DOHH2 (cell line): ENCODE results near the gene LAMA2.

Experiments used
- H3F3A ChIP-seq: fragments of 200-600 bp; sonication (generic), shearing (Covaris generic); 2 replicates; pipeline ENCODE4 v1.6.0; 2016; ENCODE audit warnings: antibody characterized with exemption, mild to moderate bottlenecking; ENCODE audit not compliant: control insufficient read depth, insufficient read depth
- H3K27ac ChIP-seq: fragments of 200-600 bp; sonication (generic); 2 replicates; pipeline ENCODE4 v1.5.1; 2014; ENCODE audit warnings: low read depth, mild to moderate bottlenecking, low read length, moderate library complexity
- H3K27me3 ChIP-seq: fragments of 200-600 bp; sonication (generic); 2 replicates; pipeline ENCODE4 v1.6.1; 2014; ENCODE audit warnings: mild to moderate bottlenecking, low read length, mixed read lengths; ENCODE audit not compliant: control insufficient read depth
- H3K36me3 ChIP-seq: fragments of 200-600 bp; sonication (generic); 2 replicates; pipeline ENCODE4 v1.6.1; 2014; ENCODE audit warnings: mild to moderate bottlenecking, low read length, moderate library complexity, mixed read lengths; ENCODE audit not compliant: control insufficient read depth
- H3K4me1 ChIP-seq: fragments of 200-600 bp; sonication (generic); 2 replicates; pipeline ENCODE4 v1.6.1; 2014; ENCODE audit warnings: mild to moderate bottlenecking, low read length, mixed read lengths; ENCODE audit not compliant: control insufficient read depth
- H3K4me2 ChIP-seq: fragments of 200-600 bp; sonication (generic); 2 replicates; pipeline ENCODE4 v1.6.0; 2014; ENCODE audit warnings: mild to moderate bottlenecking, low read length, moderate library complexity
- H3K4me3 ChIP-seq: fragments of 200-600 bp; sonication (generic); 2 replicates; pipeline ENCODE4 v1.5.1; 2014; ENCODE audit warnings: mild to moderate bottlenecking, low read length, mixed read lengths
- H3K79me2 ChIP-seq: fragments of 200-600 bp; sonication (generic); 2 replicates; pipeline ENCODE4 v1.6.1; 2014; ENCODE audit warnings: mild to moderate bottlenecking, low read length, mixed read lengths; ENCODE audit not compliant: control insufficient read depth
- H3K9me2 ChIP-seq: fragments of 200-600 bp; sonication (generic); replicated peaks from 2 replicates; pipeline ENCODE4 v1.6.1; 2014; ENCODE audit warnings: mild to moderate bottlenecking, low read length, mixed read lengths; ENCODE audit not compliant: control insufficient read depth
- H3K9me3 ChIP-seq: fragments of 200-600 bp; sonication (generic); 2 replicates; pipeline ENCODE4 v1.6.1; 2014; ENCODE audit warnings: antibody characterized with exemption, low read length, mixed read lengths; ENCODE audit not compliant: control insufficient read depth, insufficient read depth
- H4K20me1 ChIP-seq: fragments of 200-600 bp; sonication (generic); 2 replicates; pipeline ENCODE4 v1.6.0; 2014; ENCODE audit warnings: low read depth, mild to moderate bottlenecking, antibody characterized with exemption, low read length, moderate library complexity; ENCODE audit not compliant: control insufficient read depth, insufficient read depth
- CTCF ChIP-seq: fragments of 200-600 bp; sonication (generic); IDR thresholded peaks from one replicate; pipeline ENCODE4 v1.5.1; 2014; ENCODE audit warnings: antibody characterized with exemption, mild to moderate bottlenecking, low read depth, low read length; ENCODE audit not compliant: poor library complexity, severe bottlenecking
- EZH2phosphoT487 ChIP-seq: fragments of 200-600 bp; sonication (generic); IDR thresholded peaks from 2 replicates; pipeline ENCODE4 v1.6.1; 2017; ENCODE audit warnings: borderline replicate concordance, mild to moderate bottlenecking, antibody characterized with exemption, low read length, moderate library complexity, mixed read lengths

Gene LAMA2

GRCh38 chr6:129307845-129308244 is 424.9 kb downstream of the LAMA2 start:
- H3F3A ChIP-seq: no peaks in the 10 kb centered on the region
- H3K4me3 ChIP-seq: no peak overlapping the region
- no peaks in the 10 kb centered on the region for H3K4me1 ChIP-seq
- TF ChIP-seq EZH2phosphoT487: no peak
- TF ChIP-seq CTCF: no peak
- no peak overlapping the region for H3K4me2 ChIP-seq
- no peaks in the 10 kb centered on the region for H3K79me2 ChIP-seq
- no peak overlapping the region for H3K27ac ChIP-seq
- H3K9me2 ChIP-seq: no peaks in the 10 kb centered on the region
- H3K36me3 ChIP-seq: no peaks in the 10 kb centered on the region
- no peaks in the 10 kb centered on the region for H3K27me3 ChIP-seq
- no peaks in the 10 kb centered on the region for H4K20me1 ChIP-seq
- H3K9me3 ChIP-seq: no peaks in the 10 kb centered on the region

GRCh38 chr6:129309154-129309553 is 426.2 kb downstream of the LAMA2 start:
- no peaks in the 10 kb centered on the region for H3K9me2 ChIP-seq
- no peak overlapping the region for H3K4me3 ChIP-seq
- no peaks in the 10 kb centered on the region for H4K20me1 ChIP-seq
- H3K79me2 ChIP-seq: no peaks in the 10 kb centered on the region
- no peaks in the 10 kb centered on the region for H3K9me3 ChIP-seq
- no peaks in the 10 kb centered on the region for H3K36me3 ChIP-seq
- TF ChIP-seq CTCF (no peak), EZH2phosphoT487 (no peak)
- no peaks in the 10 kb centered on the region for H3K27me3 ChIP-seq
- H3K27ac ChIP-seq: no peak overlapping the region
- no peak overlapping the region for H3K4me2 ChIP-seq
- H3K4me1 ChIP-seq: no peaks in the 10 kb centered on the region
- H3F3A ChIP-seq: no peaks in the 10 kb centered on the region

- no peak overlapping the region for H3K4me3 ChIP-seq
Observed at GRCh38 chr6:129312880-129313279, 429.9 kb downstream of the LAMA2 start.

More at GRCh38 chr6:129312880-129313279, 429.9 kb downstream of the LAMA2 start:
- Histone ChIP-seq H3K9me2 (no peaks in the 10 kb centered on the region), H4K20me1 (no peaks in the 10 kb centered on the region), H3K4me1 (no peaks in the 10 kb centered on the region), H3K36me3 (no peaks in the 10 kb centered on the region), H3K79me2 (no peaks in the 10 kb centered on the region), H3F3A (no peaks in the 10 kb centered on the region), H3K9me3 (no peaks in the 10 kb centered on the region), H3K4me2 (no peak overlapping the region), H3K27me3 (no peaks in the 10 kb centered on the region), H3K27ac (no peak overlapping the region)
- TF ChIP-seq CTCF (no peak), EZH2phosphoT487 (no peak)
